CD4-positive, alpha-beta T cell treated with Interleukin-2 at 100 ng/mL for 4 hours (primary cell): ENCODE results near the gene FGD2.
A peak's percentile ranks its signal among the peaks of the same experiment; 100 is the strongest.

Experiments used
- DNase-seq: peaks from one replicate; pipeline ENCODE4 v3.0.0-alpha.2; 2020; ENCODE audit warnings: low spot score

FGD2 gene

GRCh38 chr6:36970892-36971842 is 34.3 kb upstream of the FGD2 start:
- no peak for DNase-seq

GRCh38 chr6:36971921-36972673 is 33.4 kb upstream of the FGD2 start:
- no peak for DNase-seq

GRCh38 chr6:36973190-36973589 is 32.3 kb upstream of the FGD2 start:
- DNase-seq = no peak

- DNase-seq = no peak
These were observed 31.8 kb upstream of the FGD2 start for GRCh38 chr6:36973647-36974046.

GRCh38 chr6:36975231-36976006 is 30.0 kb upstream of the FGD2 start:
- DNase-seq = no peak

- no peak for DNase-seq
These were observed 29.5 kb upstream of the FGD2 start for GRCh38 chr6:36976007-36976264.

GRCh38 chr6:36976509-36976908 is 28.9 kb upstream of the FGD2 start:
- DNase-seq = no peak

GRCh38 chr6:36976931-36977330 is 28.5 kb upstream of the FGD2 start:
- no peak for DNase-seq

- DNase-seq = no peak
These were observed 27.9 kb upstream of the FGD2 start for GRCh38 chr6:36977470-36977941.

- no peak for DNase-seq
These were observed 26.8 kb upstream of the FGD2 start for GRCh38 chr6:36978421-36979346.

GRCh38 chr6:36979347-36979742 is 26.1 kb upstream of the FGD2 start:
- DNase-seq = peak; percentile 39

GRCh38 chr6:36980129-36980528 is 25.3 kb upstream of the FGD2 start:
- DNase-seq = no peak

GRCh38 chr6:36980876-36981619 is 24.4 kb upstream of the FGD2 start:
- DNase-seq = no peak

- DNase-seq = no peak
These were observed 21.9 kb upstream of the FGD2 start for GRCh38 chr6:36983538-36983937.

GRCh38 chr6:36984581-36985416 is 20.7 kb upstream of the FGD2 start:
- DNase-seq = peak; percentile 62

GRCh38 chr6:36985417-36985807 is 20.0 kb upstream of the FGD2 start:
- no peak for DNase-seq

- DNase-seq = peak; percentile 84
These were observed 19.4 kb upstream of the FGD2 start, which contains the start of gene MTCH1 for GRCh38 chr6:36985808-36986703. TSS of gene MTCH1 (minus strand) at chr6:36986196. CDS start at chr6:36986173, 23 bp downstream.

GRCh38 chr6:36986704-36987047 is 18.8 kb upstream of the FGD2 start:
- peak; percentile 34 for DNase-seq

- DNase-seq = no peak
These were observed 16.2 kb upstream of the FGD2 start for GRCh38 chr6:36989264-36989663.
